GM19467 (cell line): ENCODE results near the gene ALG12.

Source experiments
- ATAC-seq: cut with Tn5 transposase; IDR thresholded peaks from one replicate; pipeline ENCODE4 v1.9.1; 2021; ENCODE audit warnings: mild to moderate bottlenecking, moderate library complexity; ENCODE audit not compliant: unreplicated experiment

The ALG12 gene

GRCh38 chr22:49917974-49918910 is at the start of gene ALG12, which contains the start of gene CRELD2:
Gene ALG12, minus strand, starts transcription at chr22:49918438. Its CDS starts 4,673 bp downstream, at chr22:49913765.
Gene CRELD2, plus strand, starts transcription at chr22:49918634. Its CDS starts 136 bp downstream, at chr22:49918770.
- peak; percentile 86 for ATAC-seq

GRCh38 chr22:49967706-49968208 is 49.5 kb upstream of the ALG12 start:
- ATAC-seq = no peak

- no peak for ATAC-seq
Measured at GRCh38 chr22:49966774-49967705, 48.8 kb upstream of the ALG12 start.

- ATAC-seq = no peak
Measured at GRCh38 chr22:49966041-49966773, 48.0 kb upstream of the ALG12 start.

- ATAC-seq = no peak
Measured at GRCh38 chr22:49965091-49966040, 47.1 kb upstream of the ALG12 start.

- no peak for ATAC-seq
Measured at GRCh38 chr22:49964136-49965090, 46.2 kb upstream of the ALG12 start.

GRCh38 chr22:49963647-49964026 is 45.4 kb upstream of the ALG12 start:
- no peak for ATAC-seq

GRCh38 chr22:49962751-49963646 is 44.8 kb upstream of the ALG12 start:
- no peak for ATAC-seq

- ATAC-seq = no peak
Measured at GRCh38 chr22:49962012-49962750, 43.9 kb upstream of the ALG12 start.

GRCh38 chr22:49961601-49962011 is 43.4 kb upstream of the ALG12 start:
- ATAC-seq = no peak

- ATAC-seq = no peak
Measured at GRCh38 chr22:49961005-49961600, 42.9 kb upstream of the ALG12 start.

GRCh38 chr22:49960159-49961004 is 42.1 kb upstream of the ALG12 start, which contains the start of gene PIM3:
Gene PIM3, plus strand, starts transcription at chr22:49960772. Its CDS starts 176 bp downstream, at chr22:49960948.
- ATAC-seq = peak; percentile 53

GRCh38 chr22:49959782-49960158 is 41.5 kb upstream of the ALG12 start:
- ATAC-seq = peak; percentile 3

- no peak for ATAC-seq
Measured at GRCh38 chr22:49958931-49959781, 40.9 kb upstream of the ALG12 start.
